Ishikawa (cell line): Measurements from ENCODE around the gene NPHP4.

Source experiments
- CEBPB ChIP-seq: IDR thresholded peaks from 2 replicates; pipeline ENCODE4 v1.6.1; 2012
- EGR1 ChIP-seq: IDR thresholded peaks from 2 replicates; pipeline ENCODE4 v1.6.1; 2012
- EP300 ChIP-seq: IDR thresholded peaks from 2 replicates; pipeline ENCODE4 v1.6.1; 2012; ENCODE audit warnings: borderline replicate concordance
- FOXM1 ChIP-seq: IDR thresholded peaks from 2 replicates; pipeline ENCODE4 v1.6.1; 2012; ENCODE audit warnings: low read depth, borderline replicate concordance
- NFIC ChIP-seq: IDR thresholded peaks from 2 replicates; pipeline ENCODE4 v1.6.1; 2012
- RAD21 ChIP-seq: IDR thresholded peaks from 2 replicates; pipeline ENCODE4 v1.6.1; 2012; ENCODE audit warnings: low read depth
- REST ChIP-seq: IDR thresholded peaks from 2 replicates; pipeline ENCODE4 v1.6.1; 2012; ENCODE audit warnings: low read depth, mild to moderate bottlenecking
- TAF1 ChIP-seq: IDR thresholded peaks from 2 replicates; pipeline ENCODE4 v1.6.1; 2012; ENCODE audit warnings: low read depth, mild to moderate bottlenecking
- TCF12 ChIP-seq: IDR thresholded peaks from 2 replicates; pipeline ENCODE4 v1.6.1; 2012; ENCODE audit warnings: low read depth
- TEAD4 ChIP-seq: IDR thresholded peaks from 2 replicates; pipeline ENCODE4 v1.6.1; 2012
- YY1 ChIP-seq: IDR thresholded peaks from 2 replicates; pipeline ENCODE4 v1.6.1; 2012; ENCODE audit warnings: low read depth
- ZBTB7A ChIP-seq: IDR thresholded peaks from 2 replicates; pipeline ENCODE4 v1.6.1; 2012; ENCODE audit warnings: low read depth
- TF ChIP-seq, protein P1 (sequence below): IDR thresholded peaks from 2 replicates; pipeline ENCODE4 v1.6.1; 2012
- TF ChIP-seq, protein P2 (sequence below): IDR thresholded peaks from 2 replicates; pipeline ENCODE4 v1.6.1; 2012

- TF ChIP-seq YY1 (no peak), TAF1 (no peak), REST (no peak), FOXM1 (no peak), EGR1 (no peak), RAD21 (no peak), EP300 (no peak), TEAD4 (no peak), ZBTB7A (no peak), TCF12 (no peak), CEBPB (no peak), NFIC (no peak)
- TF ChIP-seq, protein P1, sequence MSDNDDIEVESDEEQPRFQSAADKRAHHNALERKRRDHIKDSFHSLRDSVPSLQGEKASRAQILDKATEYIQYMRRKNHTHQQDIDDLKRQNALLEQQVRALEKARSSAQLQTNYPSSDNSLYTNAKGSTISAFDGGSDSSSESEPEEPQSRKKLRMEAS = no peak
- TF ChIP-seq, protein P2, sequence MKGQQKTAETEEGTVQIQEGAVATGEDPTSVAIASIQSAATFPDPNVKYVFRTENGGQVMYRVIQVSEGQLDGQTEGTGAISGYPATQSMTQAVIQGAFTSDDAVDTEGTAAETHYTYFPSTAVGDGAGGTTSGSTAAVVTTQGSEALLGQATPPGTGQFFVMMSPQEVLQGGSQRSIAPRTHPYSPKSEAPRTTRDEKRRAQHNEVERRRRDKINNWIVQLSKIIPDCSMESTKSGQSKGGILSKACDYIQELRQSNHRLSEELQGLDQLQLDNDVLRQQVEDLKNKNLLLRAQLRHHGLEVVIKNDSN = no peak
These were observed 131.9 kb downstream of the NPHP4 start for GRCh38 chr1:5860277-5860676.
